Stomach smooth muscle (tissue), 2 donors: ENCODE data around the gene RHOU.

Experiments used
- H3K27ac ChIP-seq: one replicate; pipeline ENCODE4 v1.7.0; 2013; ENCODE audit warnings: mild to moderate bottlenecking, low read length, inconsistent platforms
- H3K27me3 ChIP-seq, 2 donors: one replicate each; pipeline ENCODE4 v1.7.0; 2013; ENCODE audit warnings: low read length in 2 of 2; ENCODE audit not compliant: insufficient read depth in 2 of 2, control insufficient read depth in 1 of 2
- H3K36me3 ChIP-seq, 2 donors: one replicate each; pipeline ENCODE4 v1.7.0; 2013; ENCODE audit warnings: low read length in 2 of 2; ENCODE audit not compliant: control insufficient read depth in 2 of 2, insufficient read depth in 2 of 2
- H3K4me1 ChIP-seq: one replicate; pipeline ENCODE4 v1.7.0; 2013; ENCODE audit warnings: low read length; ENCODE audit not compliant: control insufficient read depth, insufficient read depth
- H3K4me3 ChIP-seq, 2 donors: one replicate each; pipeline ENCODE4 v1.7.0; 2013; ENCODE audit warnings: low read length in 2 of 2
- H3K9ac ChIP-seq, 2 donors: one replicate each; pipeline ENCODE4 v1.7.0; 2013; ENCODE audit warnings: low read length in 2 of 2, mild to moderate bottlenecking in 1 of 2
- H3K9me3 ChIP-seq, 2 donors: one replicate each; pipeline ENCODE4 v1.7.0; 2013; ENCODE audit warnings: low read length in 2 of 2; ENCODE audit not compliant: control insufficient read depth in 2 of 2
- donor health status: healthy.
- donor health status: Pancreatic carcinoma.

The RHOU gene

DNA sequence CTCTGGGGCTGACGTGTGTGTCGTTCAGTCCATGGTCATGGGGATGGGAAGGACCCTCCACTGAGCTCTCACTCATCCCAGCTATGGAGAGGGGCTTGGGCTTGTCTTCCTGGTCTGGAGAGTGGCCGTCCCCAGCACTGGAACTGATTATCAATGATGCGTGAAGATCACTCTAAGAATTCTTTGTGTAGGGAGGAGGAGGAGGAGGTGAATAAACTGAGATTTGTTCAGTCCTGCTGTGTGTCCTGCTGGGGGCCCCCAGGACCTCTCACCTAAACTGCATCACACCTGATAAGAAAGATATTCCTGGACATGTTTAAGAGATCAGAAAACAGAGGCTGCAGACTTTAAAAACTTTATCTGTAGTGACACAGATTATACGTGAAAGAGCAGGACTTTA lies 21.2 kb downstream of the RHOU start:
- H3K4me1 ChIP-seq: peaks cover 3% of the 10 kb centered on the region
- H3K4me3 ChIP-seq: no peak overlapping the region
- no peak overlapping the region for H3K9ac ChIP-seq
- H3K36me3 ChIP-seq: no peaks in the 10 kb centered on the region
- peaks cover 6 to 10% of the 10 kb centered on the region in 2 donors for H3K27me3 ChIP-seq
- no peaks in the 10 kb centered on the region for H3K9me3 ChIP-seq
- H3K27ac ChIP-seq: no peak overlapping the region

DNA sequence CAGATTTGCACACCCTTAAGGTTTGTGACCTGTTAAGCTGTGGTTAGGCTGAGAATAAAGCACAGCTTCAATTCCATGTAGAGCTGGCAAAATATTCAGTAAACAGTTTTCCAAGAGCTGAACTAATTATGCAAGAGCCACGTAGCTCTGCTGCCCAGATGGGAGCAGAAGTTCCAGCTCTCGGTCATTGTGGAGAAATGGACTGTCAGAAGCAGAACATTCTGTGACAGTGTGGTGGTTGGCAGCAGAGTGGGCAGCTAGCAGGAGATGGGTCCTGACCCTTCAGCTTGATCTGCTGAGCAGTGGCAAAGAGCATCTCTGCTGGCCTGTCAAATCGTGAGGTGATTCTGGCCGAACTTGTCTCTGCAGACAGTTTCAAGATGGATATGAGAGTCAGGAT lies 23.2 kb downstream of the RHOU start:
- no peaks in the 10 kb centered on the region for H3K9me3 ChIP-seq

DNA sequence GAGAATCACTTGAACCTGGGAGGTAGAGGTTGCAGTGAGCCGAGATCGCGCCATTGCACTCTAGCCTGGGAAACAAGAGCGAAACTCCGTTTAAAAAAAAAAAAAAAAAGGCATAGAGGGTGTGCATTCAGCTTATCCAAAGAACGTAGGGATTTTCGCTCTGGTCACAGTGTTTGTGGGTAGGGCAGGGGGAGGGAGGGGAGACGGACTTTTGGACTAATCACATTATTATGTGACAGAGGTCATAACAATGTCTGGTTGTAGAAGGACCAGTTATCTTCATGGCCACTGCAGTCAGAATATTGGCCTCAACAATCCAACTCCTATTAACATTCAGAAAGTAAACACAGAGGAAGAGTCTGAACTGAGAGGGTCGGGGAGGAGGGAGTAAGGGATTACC lies 25.7 kb downstream of the RHOU start:
- Histone ChIP-seq H3K27me3 (peaks cover 0 to 9% of the 10 kb centered on the region in 2 donors), H3K4me3 (no peak overlapping the region), H3K4me1 (peaks cover 3% of the 10 kb centered on the region), H3K27ac (no peak overlapping the region), H3K36me3 (no peaks in the 10 kb centered on the region), H3K9me3 (no peaks in the 10 kb centered on the region), H3K9ac (no peak overlapping the region)

More for the DNA sequence above, 23.2 kb downstream of the RHOU start:
- H3K36me3 ChIP-seq: no peaks in the 10 kb centered on the region
- H3K27ac ChIP-seq: no peak overlapping the region
- peaks cover 6 to 10% of the 10 kb centered on the region in 2 donors for H3K27me3 ChIP-seq
- no peak overlapping the region for H3K4me3 ChIP-seq
- H3K4me1 ChIP-seq: peaks cover 3% of the 10 kb centered on the region
- no peak overlapping the region for H3K9ac ChIP-seq

DNA sequence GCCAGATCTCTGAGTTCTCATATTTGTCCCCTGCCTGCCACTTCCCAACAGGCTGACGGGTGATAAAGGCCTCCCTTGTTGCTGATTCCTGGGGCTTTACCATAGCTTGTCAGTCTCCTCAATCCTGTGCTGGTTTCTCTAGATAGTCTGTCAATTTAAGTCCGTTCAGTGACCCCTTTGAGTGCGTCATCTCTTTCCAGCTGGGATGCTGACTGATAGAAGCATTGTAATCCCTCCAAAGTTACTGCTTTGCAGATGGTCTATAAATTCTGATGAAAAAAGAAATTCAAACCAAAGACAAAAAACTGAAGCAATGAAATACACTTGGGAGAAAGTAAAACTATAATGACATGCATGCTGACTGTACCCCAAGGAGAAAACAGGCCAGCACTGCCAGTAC lies 28.3 kb downstream of the RHOU start:
- Histone ChIP-seq H3K4me3 (no peak overlapping the region), H3K9ac (no peak overlapping the region), H3K4me1 (no peaks in the 10 kb centered on the region), H3K36me3 (no peaks in the 10 kb centered on the region), H3K9me3 (no peaks in the 10 kb centered on the region), H3K27me3 (peaks cover 0 to 7% of the 10 kb centered on the region in 2 donors), H3K27ac (no peak overlapping the region)

DNA sequence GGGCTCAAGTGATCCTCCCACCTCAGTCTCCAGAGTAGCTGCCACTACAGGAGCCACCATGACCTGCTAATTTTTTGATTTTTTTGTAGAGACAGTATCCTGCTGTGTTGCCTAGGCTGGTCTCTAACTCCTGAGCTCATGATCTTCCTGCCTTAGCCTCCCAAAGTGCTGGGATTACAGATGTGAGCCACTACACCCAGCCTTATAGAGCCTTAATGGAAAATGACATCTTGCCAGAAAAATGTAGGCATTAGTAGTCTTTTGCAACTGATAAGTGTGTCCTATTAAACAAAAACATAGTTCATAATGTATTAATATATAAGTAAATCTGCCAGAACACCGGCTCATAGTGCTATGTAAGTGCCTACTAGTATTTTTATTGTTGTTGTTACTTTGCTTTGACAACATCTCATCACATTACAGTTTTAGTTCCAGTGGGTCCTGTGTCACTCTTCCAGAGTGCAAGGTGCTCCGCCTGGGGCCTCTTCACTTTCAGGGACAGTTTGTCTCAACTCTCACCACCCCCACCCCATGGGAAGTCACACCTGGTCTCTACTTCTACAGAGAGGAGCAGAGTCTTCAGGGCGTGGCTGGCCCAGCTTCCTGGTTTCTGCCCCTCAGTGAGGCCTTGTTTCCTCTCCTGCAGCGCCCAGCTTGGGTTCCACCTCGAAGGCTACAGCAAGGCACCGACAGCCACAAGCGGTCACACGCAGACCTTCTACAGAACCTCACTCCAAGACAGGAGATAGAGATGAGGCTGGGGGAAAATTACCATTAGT lies 30.1 kb downstream of the RHOU start:
- Histone ChIP-seq H3K27me3 (peaks cover 0 to 2% of the 10 kb centered on the region in 2 donors), H3K36me3 (no peaks in the 10 kb centered on the region), H3K27ac (no peak overlapping the region)

DNA sequence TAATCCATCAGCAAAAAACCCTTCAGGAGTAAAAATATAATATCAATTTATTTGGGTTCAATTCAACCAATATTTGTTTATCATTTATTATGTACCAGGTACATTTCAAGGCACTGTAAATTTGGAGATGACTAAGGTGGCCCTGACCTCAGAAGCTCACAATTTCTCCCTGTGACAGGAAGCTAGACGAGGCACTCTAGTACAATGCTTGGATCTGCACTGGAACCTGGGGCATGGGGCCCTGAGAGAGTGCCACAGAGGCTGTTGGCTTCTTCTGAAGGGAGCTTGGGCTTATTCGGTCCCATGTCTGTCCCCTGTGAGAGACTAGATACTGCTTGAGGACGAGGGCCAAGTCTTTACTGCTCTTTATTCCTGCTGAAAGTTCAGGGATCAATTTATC lies 31.5 kb downstream of the RHOU start:
- no peak overlapping the region for H3K27ac ChIP-seq
- no peak overlapping the region for H3K4me3 ChIP-seq
- H3K9ac ChIP-seq: no peak overlapping the region
- H3K9me3 ChIP-seq: no peaks in the 10 kb centered on the region
- no peaks in the 10 kb centered on the region for H3K36me3 ChIP-seq
- peaks cover 0 to 2% of the 10 kb centered on the region in 2 donors for H3K27me3 ChIP-seq
- no peaks in the 10 kb centered on the region for H3K4me1 ChIP-seq

More for the DNA sequence above, 30.1 kb downstream of the RHOU start:
- Histone ChIP-seq H3K4me1 (no peaks in the 10 kb centered on the region), H3K9ac (no peak overlapping the region), H3K9me3 (no peaks in the 10 kb centered on the region), H3K4me3 (no peak overlapping the region)

DNA sequence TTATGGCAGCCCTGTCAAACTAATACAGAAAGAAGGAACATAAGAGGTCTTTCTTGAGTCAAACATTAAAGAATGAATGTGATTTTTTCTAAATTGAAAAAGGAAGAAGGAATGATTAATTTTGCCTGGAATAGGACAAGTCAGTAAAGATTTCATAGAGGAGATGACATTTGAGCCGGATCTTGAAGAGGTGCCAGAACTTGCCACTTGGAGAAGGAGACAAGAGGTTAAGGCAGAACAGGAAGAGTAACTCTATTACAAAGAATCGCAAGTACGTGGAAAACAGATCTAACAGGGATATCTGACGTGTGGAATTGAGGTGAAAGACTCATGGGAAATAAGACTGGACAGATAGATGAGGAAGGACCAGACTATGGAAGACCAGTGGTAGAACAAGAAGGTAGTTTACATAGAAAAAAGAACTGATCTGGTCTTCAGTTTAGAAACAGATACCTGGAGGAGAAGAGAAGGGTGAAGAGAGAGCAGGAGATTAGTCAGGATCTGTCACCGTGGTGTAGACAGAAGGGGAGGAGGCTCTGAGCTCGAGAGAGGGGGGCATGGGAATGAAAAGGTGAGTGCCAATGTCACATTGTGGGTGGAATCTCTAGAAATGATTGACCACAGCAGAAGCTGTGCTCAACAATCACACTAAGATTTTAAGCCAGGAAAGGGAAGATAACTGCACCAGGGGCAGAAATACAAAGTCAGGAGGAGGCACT lies 32.5 kb downstream of the RHOU start:
- Histone ChIP-seq H3K27me3 (peaks cover 0 to 2% of the 10 kb centered on the region in 2 donors), H3K9me3 (no peaks in the 10 kb centered on the region), H3K9ac (no peak overlapping the region), H3K4me3 (no peak overlapping the region), H3K4me1 (no peaks in the 10 kb centered on the region), H3K36me3 (no peaks in the 10 kb centered on the region), H3K27ac (no peak overlapping the region)

DNA sequence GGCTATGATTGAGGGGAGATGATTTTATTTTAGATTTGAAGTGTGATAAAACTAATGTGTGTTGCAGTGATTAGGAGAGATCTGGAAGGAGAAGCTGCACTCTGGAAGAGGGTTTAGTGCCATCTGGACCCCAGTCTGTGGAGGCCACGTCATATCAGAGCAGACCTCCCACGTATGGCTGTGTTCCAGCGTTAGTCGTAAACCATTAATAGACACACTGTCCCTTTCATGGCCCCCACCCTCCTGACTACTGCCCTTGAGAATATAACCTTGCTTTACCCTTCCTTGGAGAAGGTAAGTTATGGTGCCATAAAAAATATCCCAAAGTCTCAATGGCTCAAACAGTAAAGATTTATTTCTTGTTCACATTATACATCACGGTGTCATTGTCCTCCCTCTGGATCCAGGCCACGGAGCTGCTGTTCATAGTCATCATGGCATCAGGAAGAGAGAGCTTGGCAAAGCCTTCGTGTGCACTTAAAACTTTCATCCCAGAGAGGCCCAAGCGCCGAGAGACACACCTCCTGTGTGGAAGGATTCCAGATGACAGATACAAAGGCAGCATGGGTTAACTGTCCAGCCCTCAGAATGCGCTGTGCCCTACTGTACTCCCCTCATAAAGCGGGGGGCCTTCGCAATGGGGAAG lies 33.2 kb downstream of the RHOU start:
- Histone ChIP-seq H3K36me3 (no peaks in the 10 kb centered on the region), H3K27ac (no peak overlapping the region), H3K9ac (no peak overlapping the region), H3K9me3 (no peaks in the 10 kb centered on the region), H3K4me1 (no peaks in the 10 kb centered on the region), H3K4me3 (no peak overlapping the region), H3K27me3 (peaks cover 0 to 2% of the 10 kb centered on the region in 2 donors)

DNA sequence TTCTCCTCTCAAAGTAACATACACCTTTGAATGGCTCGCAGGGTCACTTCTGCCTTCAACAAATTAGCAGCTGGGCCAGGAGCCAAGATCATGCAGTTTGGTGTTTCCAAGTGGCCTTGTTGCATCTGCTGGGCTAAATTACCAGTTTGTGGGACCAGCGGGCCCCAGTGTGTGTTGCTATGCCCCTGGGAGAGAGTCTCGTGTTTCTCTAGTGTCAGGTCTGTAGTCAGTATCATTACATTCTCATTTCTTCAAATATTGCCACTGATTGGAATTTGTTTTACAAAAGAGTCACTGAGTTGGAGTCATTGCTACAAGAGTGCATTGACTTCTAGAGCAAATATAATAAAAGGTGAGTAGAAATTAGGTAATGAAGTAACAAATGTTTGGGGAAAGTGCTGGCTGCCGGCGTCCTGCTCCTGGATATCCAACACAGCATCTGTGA lies 35.5 kb downstream of the RHOU start:
- H3K27me3 ChIP-seq: no peaks in the 10 kb centered on the region
- H3K27ac ChIP-seq: no peak overlapping the region
- H3K4me1 ChIP-seq: no peaks in the 10 kb centered on the region
- no peaks in the 10 kb centered on the region for H3K36me3 ChIP-seq
- no peak overlapping the region for H3K9ac ChIP-seq
- H3K4me3 ChIP-seq: no peak overlapping the region
- no peaks in the 10 kb centered on the region for H3K9me3 ChIP-seq

DNA sequence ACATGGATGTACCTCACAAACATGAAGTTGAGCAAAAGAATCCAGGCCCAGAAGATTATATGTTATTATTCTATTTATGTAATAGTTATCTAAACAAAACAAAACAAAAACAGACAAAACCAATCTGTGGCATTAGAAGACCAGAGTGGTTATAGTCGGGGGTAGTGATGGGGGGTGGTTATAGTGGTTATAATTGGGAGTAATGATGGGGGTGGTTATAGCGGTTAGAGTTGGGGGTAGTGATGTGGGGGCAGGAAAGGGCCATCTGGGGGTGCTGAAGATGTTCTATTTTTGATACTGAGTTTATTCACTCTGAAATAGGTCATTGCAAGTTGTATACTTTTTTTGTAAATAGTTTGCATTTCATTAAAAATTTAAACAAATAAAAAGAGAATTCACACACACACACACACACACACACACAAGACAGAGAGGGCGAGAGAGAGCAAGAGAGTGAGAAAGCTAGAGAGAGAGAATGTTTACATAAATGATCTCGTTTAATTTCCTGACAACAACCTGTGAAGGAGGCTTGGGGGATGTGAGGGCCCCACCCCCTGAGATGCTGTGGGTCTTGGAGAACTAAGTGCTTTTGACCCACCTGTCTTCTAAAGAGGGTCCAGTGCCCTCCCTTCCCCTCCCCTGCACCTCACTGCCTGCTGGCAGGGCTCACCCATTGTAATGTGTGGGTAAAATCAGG lies 37.4 kb downstream of the RHOU start:
- H3K27me3 ChIP-seq: no peaks in the 10 kb centered on the region
- no peaks in the 10 kb centered on the region for H3K36me3 ChIP-seq
- no peaks in the 10 kb centered on the region for H3K4me1 ChIP-seq

More for the DNA sequence above, 37.4 kb downstream of the RHOU start:
- H3K9me3 ChIP-seq: no peaks in the 10 kb centered on the region
- H3K4me3 ChIP-seq: no peak overlapping the region
- no peak overlapping the region for H3K27ac ChIP-seq
- no peak overlapping the region for H3K9ac ChIP-seq
